Spleen (tissue), 7 donors: Measurements from ENCODE around the gene RBM17.

Experiments
- POLR2A ChIP-seq, 3 donors: fragments of 450-650 bp; IDR thresholded peaks; one replicate each; pipeline ENCODE4 v1.5.1; 2017; ENCODE audit warnings: antibody characterized with exemption in 3 of 3, mild to moderate bottlenecking in 1 of 3
- POLR2AphosphoS5 ChIP-seq, 3 donors: sonication (generic); formaldehyde crosslinking; IDR thresholded peaks; one replicate each; pipeline ENCODE4 v1.5.1; 2017; ENCODE audit warnings: antibody characterized with exemption in 3 of 3
- TF ChIP-seq, protein P1 (sequence below), 11 experiments: fragments of 200-600 bp in 7 of 11; fragments of 450-650 bp in 4 of 11; sonication (generic) in 4 of 11; IDR thresholded peaks in 8 of 11; conservative IDR thresholded peaks in 3 of 11; 1 replicate in 7 of 11; 2 replicates in 4 of 11; pipeline versions ENCODE4 v1.4.0 to v1.8.0; 2016 to 2021; ENCODE audit warnings: antibody characterized with exemption in 11 of 11, inconsistent platforms in 4 of 11, mild to moderate bottlenecking in 1 of 11
- donor health status: DM: no; HTN: no; CAD: no; lungs with moderate emphysema.
- donor health status: DM: no; HTN: no; CAD: no.
- donor health status: DM: no; HTN: no; CAD: no.

DNA sequence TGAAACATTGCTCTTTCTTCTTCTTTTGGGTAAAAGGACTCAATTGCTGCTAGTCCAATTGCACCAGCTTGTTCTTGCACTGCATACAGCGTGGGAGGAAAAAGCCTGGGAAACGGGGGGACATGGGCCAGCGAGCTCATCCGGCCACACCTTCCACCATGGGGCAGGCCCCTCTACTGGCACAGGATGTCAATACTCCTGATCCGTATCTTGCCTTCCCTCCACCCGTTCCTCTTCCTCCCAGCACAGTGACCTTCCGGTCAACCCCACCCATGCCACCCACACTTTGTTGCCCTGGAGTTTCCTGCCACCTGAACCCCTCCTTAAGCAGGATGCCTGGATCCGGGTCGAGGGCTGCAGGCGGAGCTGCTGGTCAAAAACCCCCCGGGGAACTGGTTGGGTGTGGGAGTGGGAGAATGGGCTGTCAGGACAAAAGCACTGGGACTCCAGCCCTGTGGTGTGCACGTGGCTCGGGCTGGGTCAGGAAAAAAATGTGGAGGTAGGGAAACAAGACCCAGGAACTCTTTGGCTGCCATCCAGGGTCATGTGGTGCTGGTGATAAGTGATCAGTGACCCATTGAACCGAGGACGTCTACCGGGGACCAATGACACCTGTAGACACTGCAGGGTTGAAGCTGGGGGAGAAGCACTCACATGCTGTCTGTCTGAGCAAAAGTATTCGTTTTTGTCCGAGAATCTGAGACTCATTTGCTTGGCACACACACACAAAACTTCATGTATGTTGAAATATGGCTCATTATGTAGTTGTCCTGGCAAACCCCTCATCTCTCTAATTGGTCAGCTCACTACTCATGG is 34.8 kb upstream of the RBM17 start:
- TF ChIP-seq POLR2AphosphoS5 (IDR thresholded peaks at IDR 0.05) = peak; percentile 68 to 82 (median 80)
- TF ChIP-seq, protein P1, sequence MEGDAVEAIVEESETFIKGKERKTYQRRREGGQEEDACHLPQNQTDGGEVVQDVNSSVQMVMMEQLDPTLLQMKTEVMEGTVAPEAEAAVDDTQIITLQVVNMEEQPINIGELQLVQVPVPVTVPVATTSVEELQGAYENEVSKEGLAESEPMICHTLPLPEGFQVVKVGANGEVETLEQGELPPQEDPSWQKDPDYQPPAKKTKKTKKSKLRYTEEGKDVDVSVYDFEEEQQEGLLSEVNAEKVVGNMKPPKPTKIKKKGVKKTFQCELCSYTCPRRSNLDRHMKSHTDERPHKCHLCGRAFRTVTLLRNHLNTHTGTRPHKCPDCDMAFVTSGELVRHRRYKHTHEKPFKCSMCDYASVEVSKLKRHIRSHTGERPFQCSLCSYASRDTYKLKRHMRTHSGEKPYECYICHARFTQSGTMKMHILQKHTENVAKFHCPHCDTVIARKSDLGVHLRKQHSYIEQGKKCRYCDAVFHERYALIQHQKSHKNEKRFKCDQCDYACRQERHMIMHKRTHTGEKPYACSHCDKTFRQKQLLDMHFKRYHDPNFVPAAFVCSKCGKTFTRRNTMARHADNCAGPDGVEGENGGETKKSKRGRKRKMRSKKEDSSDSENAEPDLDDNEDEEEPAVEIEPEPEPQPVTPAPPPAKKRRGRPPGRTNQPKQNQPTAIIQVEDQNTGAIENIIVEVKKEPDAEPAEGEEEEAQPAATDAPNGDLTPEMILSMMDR (IDR thresholded peaks at IDR 0.05 in 8 of 11, conservative IDR thresholded peaks at IDR 0.05 in 3 of 11) = no peak
- no peak for TF ChIP-seq POLR2A (IDR thresholded peaks at IDR 0.05)
